H9 (cell line): ENCODE data around the gene IQGAP3. TPM values are rescaled to one million over a fixed set of nuclear protein-coding genes. Genes with fewer than 3 reads are reported as not detected.
A peak's percentile ranks its signal among the peaks of the same experiment; 100 is the strongest.

Source experiments
- DNase-seq: peaks from one replicate; pipeline ENCODE4 v3.0.0-alpha.2; 2017
- H2AFZ ChIP-seq: one replicate; pipeline ENCODE4 v1.6.1; 2013; ENCODE audit warnings: mild to moderate bottlenecking, low read length, control low read depth, moderate library complexity
- H2AK5ac ChIP-seq: 2 replicates; pipeline ENCODE4 v1.6.1; 2013; ENCODE audit warnings: low read length, control low read depth, mixed read lengths; ENCODE audit not compliant: insufficient read length
- H2BK120ac ChIP-seq: one replicate; pipeline ENCODE4 v1.6.1; 2013; ENCODE audit warnings: low read depth, mild to moderate bottlenecking, low read length, control low read depth, inconsistent platforms; ENCODE audit not compliant: poor library complexity, severe bottlenecking
- H2BK12ac ChIP-seq: 2 replicates; pipeline ENCODE4 v1.6.1; 2013; ENCODE audit warnings: low read length, control low read depth, mixed read lengths, low read depth; ENCODE audit not compliant: insufficient read length
- H2BK15ac ChIP-seq: 2 replicates; pipeline ENCODE4 v1.6.1; 2013; ENCODE audit warnings: low read depth, low read length, control low read depth
- H2BK20ac ChIP-seq: one replicate; pipeline ENCODE4 v1.6.1; 2013; ENCODE audit warnings: low read depth, mild to moderate bottlenecking, low read length, control low read depth, inconsistent platforms; ENCODE audit not compliant: poor library complexity, severe bottlenecking
- H2BK5ac ChIP-seq: 2 replicates; pipeline ENCODE4 v1.6.1; 2013; ENCODE audit warnings: low read length, control low read depth, mixed read lengths; ENCODE audit not compliant: insufficient read length
- H3K14ac ChIP-seq: 2 replicates; pipeline ENCODE4 v1.6.1; 2013; ENCODE audit warnings: low read length, control low read depth; ENCODE audit not compliant: insufficient read depth
- H3K18ac ChIP-seq: 2 replicates; pipeline ENCODE4 v1.6.1; 2013; ENCODE audit warnings: low read depth, mild to moderate bottlenecking, mixed read lengths, low read length, control low read depth; ENCODE audit not compliant: insufficient read length
- H3K23ac ChIP-seq: 2 replicates; pipeline ENCODE4 v1.6.1; 2013; ENCODE audit warnings: low read length, control low read depth, mixed read lengths, low read depth; ENCODE audit not compliant: insufficient read length
- H3K23me2 ChIP-seq: 2 replicates; pipeline ENCODE4 v1.6.1; 2013; ENCODE audit warnings: low read depth, mild to moderate bottlenecking, mixed read lengths, low read length, control low read depth; ENCODE audit not compliant: insufficient read length, poor library complexity, severe bottlenecking
- H3K27ac ChIP-seq: 2 replicates; pipeline ENCODE4 v1.5.1; 2013; ENCODE audit warnings: low read length, control low read depth, mixed read lengths, low read depth; ENCODE audit not compliant: insufficient read length
- H3K27me3 ChIP-seq: 2 replicates; pipeline ENCODE4 v1.6.1; 2013; ENCODE audit warnings: low read length, control low read depth, inconsistent platforms; ENCODE audit not compliant: insufficient read depth
- H3K4ac ChIP-seq: 2 replicates; pipeline ENCODE4 v1.6.1; 2013; ENCODE audit warnings: low read depth, mild to moderate bottlenecking, control low read depth, inconsistent platforms, low read length, moderate library complexity
- H3K4me1 ChIP-seq: 2 replicates; pipeline ENCODE4 v1.6.1; 2013; ENCODE audit warnings: low read length, control low read depth, inconsistent platforms; ENCODE audit not compliant: insufficient read depth
- H3K4me2 ChIP-seq: 2 replicates; pipeline ENCODE4 v1.6.1; 2013; ENCODE audit warnings: low read length, control low read depth, mixed read lengths; ENCODE audit not compliant: insufficient read length, insufficient read depth
- H3K56ac ChIP-seq: 2 replicates; pipeline ENCODE4 v1.6.1; 2013; ENCODE audit warnings: low read depth, mild to moderate bottlenecking, mixed read lengths, low read length, control low read depth; ENCODE audit not compliant: insufficient read length
- H3K79me1 ChIP-seq: 2 replicates; pipeline ENCODE4 v1.6.1; 2013; ENCODE audit warnings: low read depth, mild to moderate bottlenecking, moderate library complexity, low read length, control low read depth, inconsistent platforms; ENCODE audit not compliant: insufficient read depth, poor library complexity, severe bottlenecking
- H3K79me2 ChIP-seq: 2 replicates; pipeline ENCODE4 v1.6.1; 2013; ENCODE audit warnings: low read length, control low read depth, inconsistent platforms; ENCODE audit not compliant: insufficient read depth
- H3K9ac ChIP-seq: 2 replicates; pipeline ENCODE4 v1.6.1; 2013; ENCODE audit warnings: low read length, control low read depth, mixed read lengths; ENCODE audit not compliant: insufficient read length; ENCODE audit errors: extremely low read depth
- H3K9me3 ChIP-seq: one replicate; pipeline ENCODE4 v1.6.1; 2013; ENCODE audit warnings: low read depth, low read length, inconsistent platforms; ENCODE audit not compliant: control insufficient read depth
- H3T11ph ChIP-seq: one replicate; pipeline ENCODE4 v1.6.1; 2013; ENCODE audit warnings: mild to moderate bottlenecking, low read length, control low read depth, inconsistent platforms
- H4K20me1 ChIP-seq: one replicate; pipeline ENCODE4 v1.6.1; 2013; ENCODE audit not compliant: control insufficient read depth, insufficient read length, insufficient read depth
- H4K5ac ChIP-seq: 2 replicates; pipeline ENCODE4 v1.6.1; 2013; ENCODE audit warnings: low read depth, mild to moderate bottlenecking, mixed read lengths, low read length, control low read depth; ENCODE audit not compliant: insufficient read length
- H4K8ac ChIP-seq: replicated peaks from 2 replicates; pipeline ENCODE4 v1.6.1; 2013; ENCODE audit warnings: low read length, control low read depth, mixed read lengths, low read depth; ENCODE audit not compliant: insufficient read length
- H4K91ac ChIP-seq: 2 replicates; pipeline ENCODE4 v1.6.1; 2013; ENCODE audit warnings: low read depth, mild to moderate bottlenecking, moderate library complexity, mixed read lengths, low read length, control low read depth; ENCODE audit not compliant: insufficient read length
- H3K27ac Mint-ChIP-seq, 3 experiments: 2 replicates in 2 of 3; 3 replicates in 1 of 3; pipeline ENCODE4 v1.8.0; 2020 to 2021; ENCODE audit warnings: mixed read lengths in 3 of 3, mild to moderate bottlenecking in 1 of 3, moderate library complexity in 1 of 3
- H3K27me3 Mint-ChIP-seq: 2 replicates; pipeline ENCODE4 v1.8.0; 2021; ENCODE audit warnings: low read depth, mild to moderate bottlenecking, moderate library complexity, mixed read lengths
- H3K36me3 Mint-ChIP-seq, 3 experiments: 2 replicates in 2 of 3; 3 replicates in 1 of 3; pipeline ENCODE4 v1.8.0; 2020 to 2021; ENCODE audit warnings: low read depth in 3 of 3, mixed read lengths in 3 of 3; ENCODE audit not compliant: insufficient read depth in 1 of 3
- H3K4me1 Mint-ChIP-seq, 2 experiments: 2 replicates each; pipeline ENCODE4 v1.8.0; 2020; ENCODE audit warnings: mixed read lengths in 2 of 2
- H3K4me3 Mint-ChIP-seq, 2 experiments: 2 replicates in 1 of 2; 3 replicates in 1 of 2; pipeline ENCODE4 v1.8.0; 2020 to 2021; ENCODE audit warnings: mild to moderate bottlenecking in 2 of 2, mixed read lengths in 2 of 2, moderate library complexity in 1 of 2
- H3K9me3 Mint-ChIP-seq, 2 experiments: 2 replicates in 1 of 2; 3 replicates in 1 of 2; pipeline ENCODE4 v1.8.0; 2020; ENCODE audit warnings: mild to moderate bottlenecking in 2 of 2, mixed read lengths in 2 of 2, moderate library complexity in 1 of 2
- CTCF ChIP-seq: fragments of 200-600 bp; sonication (generic); conservative IDR thresholded peaks from 3 replicates; pipeline ENCODE4 v1.8.0; 2021; ENCODE audit warnings: antibody characterized with exemption, mild to moderate bottlenecking
- WGBS: extraction: QIAGEN DNeasy Blood & Tissue Kit; methylation state at CpG from one replicate; pipeline ENCODE4 v1.1.7; 2013; ENCODE audit warnings: missing lambda C conversion rate, low lambda C conversion rate, mixed read lengths; ENCODE audit not compliant: insufficient read length; ENCODE audit errors: extremely low coverage; 5-methylcytosine and 5-hydroxymethylcytosine counted together
- total RNA-seq: library from RNA; stranded (reverse); gene quantifications from 2 replicates; pipeline ENCODE4 v1.2.1, GENCODE V29; 2021

Gene IQGAP3
- total RNA-seq, 1 experiment from 2014 or later: 24.5 TPM

GRCh38 chr1:156497078-156497742, 75.2 kb downstream of the IQGAP3 start:
- no peak for DNase-seq
- Histone ChIP-seq H3K4me1 (peaks cover 6% of the 10 kb centered on the region; the same call in 1 of the 2 replicates), H3K14ac (no peak overlapping the region; the same call in 1 of the 2 replicates), H2AFZ (no peak overlapping the region), H3K23ac (no peak overlapping the region), H3K56ac (no peak overlapping the region), H4K91ac (no peak overlapping the region), H2BK15ac (no peak overlapping the region), H2BK120ac (no peak overlapping the region), H3K23me2 (peaks cover 15% of the 10 kb centered on the region), H3K27me3 (no peaks in the 10 kb centered on the region), H4K8ac (no peak overlapping the region), H3K18ac (no peak overlapping the region), H3K79me2 (peaks cover 13% of the 10 kb centered on the region; the same call in 1 of the 2 replicates), H2AK5ac (no peak overlapping the region), H3K9me3 (no peaks in the 10 kb centered on the region), H3K9ac (no peak overlapping the region), H2BK12ac (no peak overlapping the region), H3K27ac (no peak overlapping the region), H2BK5ac (no peak overlapping the region), H3K4ac (no peak overlapping the region), H2BK20ac (no peak overlapping the region), H3T11ph (no peak overlapping the region), H4K5ac (no peak overlapping the region), H3K4me2 (no peak overlapping the region), H4K20me1 (no peaks in the 10 kb centered on the region), H3K79me1 (no peaks in the 10 kb centered on the region)
- no peaks in the 10 kb centered on the region for H3K27me3 Mint-ChIP-seq
- no CpG with 5 or more reads among the region's 11 CpGs for WGBS
- H3K4me1 Mint-ChIP-seq: peaks cover 63 to 73% of the 10 kb centered on the region in 2 experiments
- peak overlapping the region; percentile 86 to 95; a peak in 3 of 5 replicates for H3K4me3 Mint-ChIP-seq
- no peak for TF ChIP-seq CTCF
- peaks cover 0 to 5% (median 2%) of the 10 kb centered on the region in 3 experiments; a peak in 3 of 7 replicates for H3K36me3 Mint-ChIP-seq
- H3K9me3 Mint-ChIP-seq: no peaks in the 10 kb centered on the region
- no peak overlapping the region for H3K27ac Mint-ChIP-seq
